Mucosa of gallbladder (tissue), 1 donor: Measurements from ENCODE around the gene IQCK. TPM values are rescaled to one million over a fixed set of nuclear protein-coding genes. Genes with fewer than 3 reads are reported as not detected.
"Not testable (repeated sequence)": the region's sequence is repeated elsewhere in the genome, so short reads cannot be mapped to it uniquely, and the experiment has no call there.

Experiments used
- DNase-seq: peaks from one replicate; pipeline ENCODE4 v3.0.0-alpha.2; 2020; ENCODE audit warnings: low spot score
- total RNA-seq: library from RNA; stranded (reverse); gene quantifications from one replicate; pipeline ENCODE4 v1.2.1, GENCODE V29; 2021
- donor health status: DM: no; HTN: no; CAD: no.

The IQCK gene
- total RNA-seq, 1 donor from 2014 or later = 23.7 TPM

DNA sequence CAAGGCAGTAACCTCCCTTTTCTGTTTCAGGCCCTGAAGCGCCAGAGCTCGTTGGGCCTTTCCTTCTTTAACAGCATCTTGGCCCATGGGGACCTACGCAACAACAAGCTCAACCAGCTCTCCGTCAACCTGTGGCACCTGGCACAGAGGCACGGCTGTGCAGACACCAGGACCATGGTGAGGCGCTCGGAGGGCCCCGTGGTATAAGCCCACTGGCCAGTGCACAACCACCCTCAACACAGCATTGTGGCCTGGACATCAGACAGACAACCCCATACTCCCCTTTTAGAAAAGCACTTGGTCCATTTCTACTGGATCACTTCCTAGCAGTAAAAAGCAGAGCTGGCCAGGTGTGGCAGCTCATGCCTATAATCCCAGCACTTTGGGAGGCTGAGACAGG, 18.6 kb upstream of the IQCK start:
- no peak for DNase-seq

GRCh38 chr16:19700319-19700781, 17.7 kb upstream of the IQCK start:
- peak; percentile 79 for DNase-seq

GRCh38 chr16:19701091-19701490, 17.0 kb upstream of the IQCK start:
- no peak for DNase-seq

DNA sequence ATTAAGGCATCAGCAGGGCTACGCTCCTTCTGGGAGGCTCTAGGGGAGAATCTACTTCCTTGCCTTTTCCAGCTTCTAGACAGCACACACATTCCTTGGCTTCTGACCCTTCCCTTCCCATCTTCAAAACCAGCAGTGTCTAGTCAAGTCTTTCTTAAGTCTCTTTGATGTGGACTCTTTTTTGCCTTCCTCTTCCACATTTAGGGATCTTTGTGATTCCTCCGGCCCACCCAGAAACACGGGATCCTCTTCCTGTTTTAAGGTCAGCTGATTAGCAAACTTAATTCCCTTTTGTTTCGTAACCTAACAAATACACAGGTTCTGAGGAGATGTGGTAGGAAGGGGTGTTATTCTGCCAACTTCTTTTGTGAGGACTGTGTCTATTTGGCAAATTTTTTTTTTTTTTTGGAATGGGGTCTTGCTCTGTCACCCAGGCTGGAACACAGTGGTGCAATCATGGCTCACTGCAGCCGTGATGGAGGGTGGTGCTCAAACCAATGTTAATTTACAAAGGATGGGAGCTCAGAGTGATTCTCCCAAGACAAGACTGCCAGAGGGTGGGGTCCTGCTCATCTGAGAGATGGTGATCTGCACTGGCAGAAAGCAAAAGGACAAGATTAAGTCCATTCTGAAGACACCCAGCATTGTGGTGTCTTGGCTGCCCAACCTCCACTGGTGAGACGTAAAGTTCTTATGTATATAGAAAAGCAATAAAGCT, 14.7 kb upstream of the IQCK start:
- no peak for DNase-seq

DNA sequence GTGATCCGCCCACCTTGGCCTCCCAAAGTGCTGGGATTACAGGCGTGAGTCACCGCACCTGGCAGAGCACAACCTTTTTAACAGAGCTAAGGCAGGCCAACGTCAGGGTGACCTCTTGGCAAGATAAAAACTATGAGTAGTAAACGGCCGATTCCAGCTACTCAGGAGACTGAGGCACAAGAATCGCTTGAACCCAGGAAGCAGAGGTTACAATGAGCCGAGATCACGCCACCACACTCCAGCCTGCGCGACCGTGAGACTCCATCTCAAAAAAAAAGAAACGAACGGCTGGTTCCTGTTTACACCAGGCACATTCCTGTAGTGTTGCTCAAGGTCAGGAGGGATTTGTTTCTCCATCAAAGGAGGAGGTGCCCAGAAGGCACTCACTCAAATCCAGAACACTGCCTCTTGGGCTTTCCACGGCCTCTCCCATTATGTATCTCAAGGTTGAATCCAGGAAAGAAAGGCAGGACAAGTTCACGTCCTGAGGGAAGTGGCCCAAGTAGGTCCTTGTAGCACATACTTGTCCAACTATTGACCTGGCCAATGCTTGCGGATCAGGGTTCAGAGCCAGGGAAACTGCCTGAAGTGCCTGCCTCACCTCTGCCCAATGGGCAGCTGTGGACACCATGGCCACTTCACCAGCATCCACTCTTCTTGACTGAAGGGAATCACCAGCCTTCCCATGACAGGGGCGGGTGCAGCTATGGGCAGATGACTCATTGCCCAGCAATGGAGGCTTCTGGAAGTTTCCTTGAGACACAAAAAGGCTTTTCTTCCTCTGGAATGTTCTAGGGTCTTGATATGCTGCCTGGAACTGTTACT, 13.5 kb upstream of the IQCK start:
- DNase-seq = peak; percentile 21

DNA sequence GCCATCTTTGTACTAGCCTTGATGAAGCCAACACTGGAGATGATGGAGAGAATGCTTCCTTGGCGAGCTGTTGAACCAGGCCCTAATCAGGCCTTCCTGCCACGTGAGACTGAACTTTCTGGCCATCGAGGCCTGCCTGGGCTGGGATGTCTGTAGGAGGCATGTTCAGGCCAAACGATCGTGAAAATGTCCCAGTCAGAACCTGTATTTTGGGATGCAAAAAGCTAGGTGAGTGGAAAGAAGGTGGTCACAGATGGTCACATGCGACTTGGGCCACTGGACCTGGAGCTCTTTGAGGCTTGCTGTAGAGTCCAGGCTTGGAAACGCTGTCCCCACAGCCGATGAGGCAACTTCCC, 12.9 kb upstream of the IQCK start:
- DNase-seq = no peak

- DNase-seq = no peak
Measured at GRCh38 chr16:19705843-19706242, 12.2 kb upstream of the IQCK start.

- no peak for DNase-seq
Measured at GRCh38 chr16:19706846-19707245, 11.2 kb upstream of the IQCK start.

- DNase-seq = no peak
Measured at GRCh38 chr16:19707569-19708295, 10.3 kb upstream of the IQCK start.

- DNase-seq = no peak
Measured at GRCh38 chr16:19708296-19709205, 9.5 kb upstream of the IQCK start.

- DNase-seq = no peak
Measured at GRCh38 chr16:19709381-19710136, 8.5 kb upstream of the IQCK start.

- no peak for DNase-seq
Measured at GRCh38 chr16:19710191-19710908, 7.7 kb upstream of the IQCK start.

GRCh38 chr16:19710991-19711545, 7.0 kb upstream of the IQCK start:
- DNase-seq = peak; percentile 35

DNA sequence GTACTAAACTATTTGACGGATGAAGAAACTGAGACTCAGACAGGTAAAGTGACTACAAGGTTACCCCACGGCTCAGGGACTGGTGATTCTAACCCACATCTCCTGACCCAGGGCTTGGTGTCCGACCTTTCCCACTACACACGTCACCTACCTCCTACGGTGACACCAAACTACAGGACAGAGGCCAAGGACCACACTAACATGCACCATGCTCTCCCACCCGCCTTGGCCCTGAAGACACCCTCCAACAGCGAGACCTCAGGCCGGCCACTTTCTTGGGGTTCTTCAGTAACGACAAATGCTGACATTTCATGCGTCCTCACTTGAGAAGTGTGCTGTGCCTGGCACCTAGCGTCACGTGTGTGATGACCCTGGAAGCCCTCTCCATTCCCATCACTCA, 6.4 kb upstream of the IQCK start:
- no peak for DNase-seq

GRCh38 chr16:19712418-19713058, 5.5 kb upstream of the IQCK start:
- no peak for DNase-seq

- DNase-seq = no peak
Measured at GRCh38 chr16:19713697-19714096, 4.4 kb upstream of the IQCK start.

DNA sequence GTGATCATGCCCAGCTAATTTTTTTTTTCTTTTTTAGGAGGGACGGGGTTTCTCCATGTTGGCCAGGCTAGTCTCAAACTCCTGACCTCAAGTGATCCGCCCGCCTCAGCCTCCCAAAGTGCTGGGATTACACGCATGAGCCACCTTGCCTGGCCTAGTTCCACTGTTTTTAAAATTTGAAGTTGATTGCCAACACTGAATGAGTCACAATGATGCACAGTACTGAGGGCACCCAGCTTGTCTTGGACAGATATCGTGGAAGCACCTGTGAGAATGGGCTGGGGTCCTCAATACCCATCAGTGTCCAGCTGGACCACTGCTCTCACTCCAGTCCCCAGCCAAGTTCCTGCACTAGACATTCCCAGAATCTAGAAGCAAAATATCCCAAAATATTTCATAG, 2.5 kb upstream of the IQCK start:
- no peak for DNase-seq

DNA sequence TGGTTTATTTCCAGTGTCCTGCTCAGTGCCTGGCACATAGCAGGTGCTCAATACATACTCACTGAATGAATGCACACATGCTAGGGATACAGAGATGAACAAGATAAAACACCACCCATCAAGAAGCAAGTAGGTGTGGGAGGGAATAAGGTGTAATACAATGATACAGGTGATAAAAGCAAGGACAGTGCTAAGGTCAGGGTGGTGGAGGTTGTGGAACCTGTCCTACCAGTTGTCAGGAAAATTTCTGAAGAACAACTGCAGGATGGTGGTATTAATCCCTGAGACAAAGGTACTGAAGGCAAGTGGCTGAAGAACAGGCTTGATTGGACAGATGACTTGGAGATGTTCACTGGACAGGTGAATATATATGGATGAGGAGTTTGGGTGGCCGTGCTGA, 1.9 kb upstream of the IQCK start:
- peak; percentile 47 for DNase-seq

- not testable (repeated sequence) for DNase-seq
Measured at GRCh38 chr16:19716728-19717127, 1.3 kb upstream of the IQCK start.
